ENCODE measurements around the gene SHB.

The SHB gene

GRCh38 chr9:37988041-37988440, 81.0 kb downstream of the SHB start:
- H3K27ac ChIP-seq (ENCODE audit: low read depth, low read length, poor library complexity, severe bottlenecking) = no peak overlapping the region
- H3K79me2 ChIP-seq (ENCODE audit: insufficient read depth, low read length) = no peaks in the 10 kb centered on the region
- H4K20me1 ChIP-seq (ENCODE audit: insufficient read depth, low read length) = no peaks in the 10 kb centered on the region
- H2AFZ ChIP-seq (ENCODE audit: low read length) = no peak overlapping the region
- H3K36me3 ChIP-seq (ENCODE audit: insufficient read depth, low read length) = no peaks in the 10 kb centered on the region
- H3K4me1 ChIP-seq (ENCODE audit: insufficient read depth, low read length, severe bottlenecking) = no peaks in the 10 kb centered on the region
- no peak overlapping the region for H3K4me3 ChIP-seq (ENCODE audit: low read depth, low read length, poor library complexity, severe bottlenecking)
- H3K27me3 ChIP-seq (ENCODE audit: insufficient read depth, low read length) = no peaks in the 10 kb centered on the region
- no peaks in the 10 kb centered on the region for H3F3A ChIP-seq (ENCODE audit: insufficient read depth, low read length)
- TF ChIP-seq CTCF (IDR thresholded peaks at IDR 0.05; ENCODE audit: low read length) (no peak), EZH2 (IDR thresholded peaks at IDR 0.05; ENCODE audit: borderline replicate concordance, low read length) (no peak)
- no peaks in the 10 kb centered on the region for H3K9me2 ChIP-seq (ENCODE audit: low read depth, low read length)
- no peak overlapping the region for H3K4me2 ChIP-seq (ENCODE audit: low read length)
- H3K9ac ChIP-seq (ENCODE audit: low read length) = no peak overlapping the region
- H3K9me3 ChIP-seq (ENCODE audit: low read length) = no peaks in the 10 kb centered on the region

GRCh38 chr9:37987467-37987981, 81.5 kb downstream of the SHB start:
- Histone ChIP-seq H3K4me2 (ENCODE audit: low read length) (no peak overlapping the region), H3K36me3 (ENCODE audit: insufficient read depth, low read length) (no peaks in the 10 kb centered on the region), H3K27ac (ENCODE audit: low read depth, low read length, poor library complexity, severe bottlenecking) (no peak overlapping the region)

GRCh38 chr9:37986771-37987258, 82.2 kb downstream of the SHB start:
- H3K79me2 ChIP-seq (ENCODE audit: insufficient read depth, low read length) = no peaks in the 10 kb centered on the region
- H3K4me3 ChIP-seq (ENCODE audit: low read depth, low read length, poor library complexity, severe bottlenecking) = no peak overlapping the region
- H3K9ac ChIP-seq (ENCODE audit: low read length) = no peak overlapping the region
- no peaks in the 10 kb centered on the region for H3K27me3 ChIP-seq (ENCODE audit: insufficient read depth, low read length)
- H4K20me1 ChIP-seq (ENCODE audit: insufficient read depth, low read length) = no peaks in the 10 kb centered on the region
- no peak overlapping the region for H3K4me2 ChIP-seq (ENCODE audit: low read length)
- no peaks in the 10 kb centered on the region for H3K9me3 ChIP-seq (ENCODE audit: low read length)
- H2AFZ ChIP-seq (ENCODE audit: low read length) = no peak overlapping the region
- H3K9me2 ChIP-seq (ENCODE audit: low read depth, low read length) = no peaks in the 10 kb centered on the region
- no peaks in the 10 kb centered on the region for H3K4me1 ChIP-seq (ENCODE audit: insufficient read depth, low read length, severe bottlenecking)
- H3F3A ChIP-seq (ENCODE audit: insufficient read depth, low read length) = no peaks in the 10 kb centered on the region
- no peak overlapping the region for H3K27ac ChIP-seq (ENCODE audit: low read depth, low read length, poor library complexity, severe bottlenecking)
- H3K36me3 ChIP-seq (ENCODE audit: insufficient read depth, low read length) = no peaks in the 10 kb centered on the region
- TF ChIP-seq EZH2 (IDR thresholded peaks at IDR 0.05; ENCODE audit: borderline replicate concordance, low read length) (no peak), CTCF (IDR thresholded peaks at IDR 0.05; ENCODE audit: low read length) (no peak)

More at GRCh38 chr9:37987467-37987981, 81.5 kb downstream of the SHB start:
- Histone ChIP-seq H3K9ac (ENCODE audit: low read length) (no peak overlapping the region), H3K4me1 (ENCODE audit: insufficient read depth, low read length, severe bottlenecking) (no peaks in the 10 kb centered on the region), H3K9me3 (ENCODE audit: low read length) (no peaks in the 10 kb centered on the region), H3F3A (ENCODE audit: insufficient read depth, low read length) (no peaks in the 10 kb centered on the region), H2AFZ (ENCODE audit: low read length) (no peak overlapping the region), H3K79me2 (ENCODE audit: insufficient read depth, low read length) (no peaks in the 10 kb centered on the region), H3K9me2 (ENCODE audit: low read depth, low read length) (no peaks in the 10 kb centered on the region), H3K27me3 (ENCODE audit: insufficient read depth, low read length) (no peaks in the 10 kb centered on the region), H3K4me3 (ENCODE audit: low read depth, low read length, poor library complexity, severe bottlenecking) (no peak overlapping the region), H4K20me1 (ENCODE audit: insufficient read depth, low read length) (no peaks in the 10 kb centered on the region)
- TF ChIP-seq CTCF (IDR thresholded peaks at IDR 0.05; ENCODE audit: low read length) = no peak
- TF ChIP-seq EZH2 (IDR thresholded peaks at IDR 0.05; ENCODE audit: borderline replicate concordance, low read length) = no peak

Data from OCI-LY1 (cell line).